ENCODE data around the gene FAM110A.

The FAM110A gene

GRCh38 chr20:833121-833449 lies 430 bp upstream of the FAM110A start:
- H3K79me2 ChIP-seq (ENCODE audit: insufficient read depth, low read depth), result peaks cover 43% of the 10 kb centered on the region
- peak overlapping the region; percentile 57; the same call in 1 of the 2 replicates for H3K27ac ChIP-seq
- no peaks in the 10 kb centered on the region for H4K20me1 ChIP-seq (ENCODE audit: insufficient read depth)
- no peaks in the 10 kb centered on the region for H3K27me3 ChIP-seq (ENCODE audit: insufficient read depth, low read depth)
- H3K4me2 ChIP-seq, result peak overlapping the region; percentile 92
- H2AFZ ChIP-seq (ENCODE audit: low read depth), result peak overlapping the region; percentile 60
- H3K4me3 ChIP-seq (IDR thresholded peaks at IDR 0.05; ENCODE audit: insufficient read depth, low read depth, low read length), result no peak overlapping the region
- peaks cover 81% of the 10 kb centered on the region for H3K4me1 ChIP-seq (ENCODE audit: low read depth, poor library complexity, severe bottlenecking)
- no peaks in the 10 kb centered on the region for H3K36me3 ChIP-seq (ENCODE audit: insufficient read depth)
- no peak for TF ChIP-seq CTCF (conservative IDR thresholded peaks at IDR 0.05; ENCODE audit: low read depth, low read length)
- H3K9ac ChIP-seq, result peak overlapping the region; percentile 79

DNA sequence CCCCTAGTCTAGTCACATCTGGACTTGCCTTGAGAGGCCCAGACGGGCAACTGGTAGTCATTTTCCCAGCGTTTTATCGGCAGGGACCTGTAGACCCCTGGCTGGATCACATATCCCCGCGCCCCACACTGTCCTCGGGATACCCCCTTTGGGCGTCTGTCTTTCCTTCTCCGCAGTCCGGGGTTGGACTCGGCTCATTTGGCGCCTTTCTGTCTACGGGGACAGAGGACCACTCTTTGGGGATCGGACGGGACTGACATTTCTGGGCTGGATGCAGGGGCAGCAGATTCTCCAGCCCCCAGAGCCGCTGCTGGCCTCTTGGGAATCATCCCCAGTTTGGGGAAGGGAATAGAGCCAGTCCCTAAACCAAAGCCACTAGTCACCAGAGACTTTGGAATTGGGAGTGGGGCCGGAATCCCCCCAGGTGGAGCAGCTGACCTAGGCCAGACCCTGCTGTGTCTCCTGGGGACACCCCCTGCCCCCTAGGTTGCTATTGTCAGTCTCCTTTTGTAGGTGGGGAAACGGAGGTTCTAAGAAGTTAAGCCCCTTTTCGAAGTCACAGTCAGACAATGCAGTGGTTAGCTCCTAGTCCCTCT lies 734 bp downstream of the FAM110A start:
- peak overlapping the region; percentile 60 for H2AFZ ChIP-seq (ENCODE audit: low read depth)
- no peak for TF ChIP-seq CTCF (conservative IDR thresholded peaks at IDR 0.05; ENCODE audit: low read depth, low read length)
- no peaks in the 10 kb centered on the region for H3K36me3 ChIP-seq (ENCODE audit: insufficient read depth)
- H3K4me3 ChIP-seq (IDR thresholded peaks at IDR 0.05; ENCODE audit: insufficient read depth, low read depth, low read length), result no peak overlapping the region
- H3K4me2 ChIP-seq, result peak overlapping the region; percentile 97
- no peaks in the 10 kb centered on the region for H3K27me3 ChIP-seq (ENCODE audit: insufficient read depth, low read depth)
- H3K4me1 ChIP-seq (ENCODE audit: low read depth, poor library complexity, severe bottlenecking), result peaks cover 74% of the 10 kb centered on the region
- H3K27ac ChIP-seq, result peak overlapping the region; percentile 57
- no peaks in the 10 kb centered on the region for H4K20me1 ChIP-seq (ENCODE audit: insufficient read depth)
- H3K79me2 ChIP-seq (ENCODE audit: insufficient read depth, low read depth), result peaks cover 54% of the 10 kb centered on the region
- peak overlapping the region; percentile 79 for H3K9ac ChIP-seq

GRCh38 chr20:835608-836045 lies 2.1 kb downstream of the FAM110A start:
- no peak overlapping the region for H3K4me3 ChIP-seq (IDR thresholded peaks at IDR 0.05; ENCODE audit: insufficient read depth, low read depth, low read length)
- no peaks in the 10 kb centered on the region for H3K36me3 ChIP-seq (ENCODE audit: insufficient read depth)
- H3K27ac ChIP-seq, result peak overlapping the region; percentile 15; the same call in 1 of the 2 replicates
- H2AFZ ChIP-seq (ENCODE audit: low read depth), result no peak overlapping the region
- H3K4me1 ChIP-seq (ENCODE audit: low read depth, poor library complexity, severe bottlenecking), result peaks cover 60% of the 10 kb centered on the region
- TF ChIP-seq CTCF (conservative IDR thresholded peaks at IDR 0.05; ENCODE audit: low read depth, low read length), result no peak
- peak overlapping the region; percentile 97 for H3K4me2 ChIP-seq
- peaks cover 68% of the 10 kb centered on the region for H3K79me2 ChIP-seq (ENCODE audit: insufficient read depth, low read depth)
- H4K20me1 ChIP-seq (ENCODE audit: insufficient read depth), result no peaks in the 10 kb centered on the region
- H3K27me3 ChIP-seq (ENCODE audit: insufficient read depth, low read depth), result no peaks in the 10 kb centered on the region
- no peak overlapping the region; the same call in 1 of the 2 replicates for H3K9ac ChIP-seq

DNA sequence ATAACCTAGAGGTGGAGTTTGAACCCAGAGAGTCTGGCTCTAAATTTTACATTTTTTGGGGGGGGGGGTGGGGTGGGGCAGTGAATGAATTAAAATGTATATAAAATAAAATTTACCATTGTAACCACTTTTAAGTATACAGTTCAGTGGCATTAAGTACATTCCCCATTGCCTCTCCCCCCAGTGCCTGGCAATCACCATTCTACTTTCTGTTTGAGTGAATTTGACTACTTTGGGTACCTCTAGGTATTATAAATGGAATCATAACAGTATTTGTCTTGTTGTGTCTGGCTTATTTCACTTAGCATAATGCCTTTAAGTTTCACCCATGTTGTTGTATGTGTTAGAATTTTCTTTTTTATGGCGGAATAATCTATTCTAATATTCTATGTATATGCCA lies 2.7 kb downstream of the FAM110A start:
- no peak for TF ChIP-seq CTCF (conservative IDR thresholded peaks at IDR 0.05; ENCODE audit: low read depth, low read length)
- Histone ChIP-seq H2AFZ (ENCODE audit: low read depth) (no peak overlapping the region), H3K4me1 (ENCODE audit: low read depth, poor library complexity, severe bottlenecking) (peaks cover 54% of the 10 kb centered on the region), H3K9ac (no peak overlapping the region), H3K4me3 (IDR thresholded peaks at IDR 0.05; ENCODE audit: insufficient read depth, low read depth, low read length) (no peak overlapping the region), H3K4me2 (peak overlapping the region; percentile 97), H3K36me3 (ENCODE audit: insufficient read depth) (no peaks in the 10 kb centered on the region), H3K79me2 (ENCODE audit: insufficient read depth, low read depth) (peaks cover 71% of the 10 kb centered on the region), H4K20me1 (ENCODE audit: insufficient read depth) (no peaks in the 10 kb centered on the region), H3K27me3 (ENCODE audit: insufficient read depth, low read depth) (no peaks in the 10 kb centered on the region), H3K27ac (no peak overlapping the region)
